DND-41 (cell line): ENCODE measurements around the gene TOR2A.

Source experiments
- EZH2 ChIP-seq: IDR thresholded peaks from 3 replicates; pipeline ENCODE4 v1.6.1; 2012; ENCODE audit warnings: borderline replicate concordance, low read depth, mild to moderate bottlenecking, moderate library complexity, low read length, inconsistent platforms; ENCODE audit not compliant: severe bottlenecking
- TF ChIP-seq, protein P1 (sequence below): IDR thresholded peaks from 2 replicates; pipeline ENCODE4 v1.5.1; 2012; ENCODE audit warnings: borderline replicate concordance, low read length, moderate library complexity, mild to moderate bottlenecking; ENCODE audit not compliant: poor library complexity, severe bottlenecking; ENCODE audit errors: extremely low read depth

DNA sequence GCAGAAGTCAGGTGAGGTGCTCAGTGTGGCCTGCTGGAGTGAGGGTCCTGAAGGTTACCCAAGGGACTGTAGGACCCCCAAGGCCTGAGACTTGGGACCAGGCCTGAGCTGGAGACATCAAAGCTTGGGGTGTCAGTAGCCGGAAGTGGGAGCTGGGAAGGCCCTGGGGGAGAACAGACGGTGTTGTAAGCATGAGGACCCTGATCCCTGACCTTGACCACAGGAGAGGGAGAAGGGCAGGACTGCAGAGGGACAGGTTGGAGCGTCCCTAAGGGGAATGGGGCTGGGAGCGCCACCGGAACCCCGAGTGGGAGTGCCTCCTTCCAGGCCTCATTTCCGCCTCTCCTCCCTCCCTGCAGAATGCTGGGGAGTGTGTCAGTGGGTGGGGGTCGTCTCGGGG, 18.7 kb downstream of the TOR2A start:
- TF ChIP-seq, protein P1, sequence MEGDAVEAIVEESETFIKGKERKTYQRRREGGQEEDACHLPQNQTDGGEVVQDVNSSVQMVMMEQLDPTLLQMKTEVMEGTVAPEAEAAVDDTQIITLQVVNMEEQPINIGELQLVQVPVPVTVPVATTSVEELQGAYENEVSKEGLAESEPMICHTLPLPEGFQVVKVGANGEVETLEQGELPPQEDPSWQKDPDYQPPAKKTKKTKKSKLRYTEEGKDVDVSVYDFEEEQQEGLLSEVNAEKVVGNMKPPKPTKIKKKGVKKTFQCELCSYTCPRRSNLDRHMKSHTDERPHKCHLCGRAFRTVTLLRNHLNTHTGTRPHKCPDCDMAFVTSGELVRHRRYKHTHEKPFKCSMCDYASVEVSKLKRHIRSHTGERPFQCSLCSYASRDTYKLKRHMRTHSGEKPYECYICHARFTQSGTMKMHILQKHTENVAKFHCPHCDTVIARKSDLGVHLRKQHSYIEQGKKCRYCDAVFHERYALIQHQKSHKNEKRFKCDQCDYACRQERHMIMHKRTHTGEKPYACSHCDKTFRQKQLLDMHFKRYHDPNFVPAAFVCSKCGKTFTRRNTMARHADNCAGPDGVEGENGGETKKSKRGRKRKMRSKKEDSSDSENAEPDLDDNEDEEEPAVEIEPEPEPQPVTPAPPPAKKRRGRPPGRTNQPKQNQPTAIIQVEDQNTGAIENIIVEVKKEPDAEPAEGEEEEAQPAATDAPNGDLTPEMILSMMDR, result no peak
- no peak for TF ChIP-seq EZH2
